ENCODE measurements around the gene ATP9A. TPM values are rescaled to one million over a fixed set of nuclear protein-coding genes. Genes with fewer than 3 reads are reported as not detected.

ATP9A gene
- polyA plus RNA-seq, 1 donor from 2014 or later: 56.1 TPM

DNA sequence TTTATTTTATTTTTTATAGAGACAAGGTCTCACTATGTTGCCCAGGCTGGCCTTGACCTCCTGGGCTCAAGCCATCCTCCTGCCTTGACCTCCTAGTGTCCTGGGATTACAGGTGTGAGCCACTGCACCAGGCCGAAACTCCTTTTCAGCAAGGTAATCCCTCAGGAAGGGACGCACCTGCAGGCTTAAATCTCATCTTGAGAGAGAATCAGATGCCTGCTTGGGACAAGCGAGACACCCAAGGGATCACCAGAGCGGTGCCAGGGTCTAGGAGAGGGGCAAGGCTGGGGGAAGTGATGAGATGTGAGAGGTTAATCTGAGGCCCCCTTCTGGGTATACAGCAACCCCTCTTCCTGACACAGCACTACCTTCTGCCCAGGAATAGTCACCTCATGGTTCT is 4.0 kb upstream of the ATP9A start:
- Histone ChIP-seq H3K9ac (ENCODE audit: low read length) (no peak overlapping the region), H3K27me3 (ENCODE audit: insufficient read depth, low read depth, low read length) (no peaks in the 10 kb centered on the region), H3K4me2 (ENCODE audit: low read length) (no peak overlapping the region), H3K4me3 (ENCODE audit: low read length) (no peak overlapping the region), H3K9me3 (ENCODE audit: low read length) (no peaks in the 10 kb centered on the region), H4K20me1 (ENCODE audit: insufficient read depth) (no peaks in the 10 kb centered on the region), H2AFZ (ENCODE audit: low read depth, low read length) (no peak overlapping the region), H3K9me2 (ENCODE audit: insufficient read depth, low read length) (no peaks in the 10 kb centered on the region), H3K36me3 (ENCODE audit: insufficient read depth, low read length) (no peaks in the 10 kb centered on the region), H3K79me2 (replicated peaks; ENCODE audit: insufficient read depth, low read length) (no peaks in the 10 kb centered on the region), H3F3A (ENCODE audit: insufficient read depth, low read length, poor library complexity, severe bottlenecking) (no peaks in the 10 kb centered on the region), H3K27ac (ENCODE audit: low read length) (no peak overlapping the region)
- TF ChIP-seq SMC3 (conservative IDR thresholded peaks at IDR 0.05; ENCODE audit: poor library complexity) (no peak), EP300 (conservative IDR thresholded peaks at IDR 0.05; ENCODE audit: poor library complexity, severe bottlenecking) (no peak), EZH2 (IDR thresholded peaks at IDR 0.05; ENCODE audit: borderline replicate concordance, insufficient read depth, low read length, poor library complexity, severe bottlenecking) (no peak), POLR2AphosphoS5 (IDR thresholded peaks at IDR 0.05) (no peak), TAF1 (IDR thresholded peaks at IDR 0.05; ENCODE audit: low read depth) (no peak)

DNA sequence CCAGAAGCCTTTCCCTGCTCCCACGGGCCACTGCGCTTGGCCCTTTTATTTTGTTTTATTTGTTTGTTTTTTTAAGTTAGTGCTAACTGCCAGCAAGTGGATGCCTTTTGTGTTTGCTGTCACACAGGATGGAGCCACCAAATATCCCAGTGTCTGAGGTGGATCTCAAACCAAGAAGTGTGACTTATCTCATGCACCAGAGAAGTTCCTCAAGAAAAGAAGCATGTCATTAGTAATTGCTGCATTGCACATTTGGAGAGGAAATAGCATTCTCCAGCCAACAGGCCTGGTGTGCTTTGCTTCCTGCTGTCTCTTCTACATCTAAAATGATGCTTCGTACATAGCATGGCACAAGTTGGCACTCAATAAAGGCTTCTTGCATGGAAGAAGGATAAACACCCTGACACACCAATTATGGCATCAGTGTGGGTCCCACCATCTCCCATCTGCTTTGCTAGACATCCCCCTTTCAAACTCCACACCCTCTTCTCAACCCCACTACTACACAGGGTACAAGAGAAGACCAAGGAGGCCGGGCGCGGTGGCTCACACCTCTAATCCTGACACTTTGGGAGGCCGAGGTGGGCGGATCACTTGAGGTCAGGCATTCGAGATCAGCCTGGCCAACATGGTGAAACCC is 1.9 kb upstream of the ATP9A start:
- H3F3A ChIP-seq (ENCODE audit: insufficient read depth, low read length, poor library complexity, severe bottlenecking): no peaks in the 10 kb centered on the region
- TF ChIP-seq EZH2 (IDR thresholded peaks at IDR 0.05; ENCODE audit: borderline replicate concordance, insufficient read depth, low read length, poor library complexity, severe bottlenecking) (no peak), EP300 (conservative IDR thresholded peaks at IDR 0.05; ENCODE audit: poor library complexity, severe bottlenecking) (no peak), RAD21 (conservative IDR thresholded peaks at IDR 0.05) (no peak), SMC3 (conservative IDR thresholded peaks at IDR 0.05; ENCODE audit: poor library complexity) (no peak), TAF1 (IDR thresholded peaks at IDR 0.05; ENCODE audit: low read depth) (no peak), POLR2AphosphoS5 (IDR thresholded peaks at IDR 0.05) (no peak), MXI1 (conservative IDR thresholded peaks at IDR 0.05; ENCODE audit: poor library complexity, severe bottlenecking) (no peak)
- TF ChIP-seq, protein P1, sequence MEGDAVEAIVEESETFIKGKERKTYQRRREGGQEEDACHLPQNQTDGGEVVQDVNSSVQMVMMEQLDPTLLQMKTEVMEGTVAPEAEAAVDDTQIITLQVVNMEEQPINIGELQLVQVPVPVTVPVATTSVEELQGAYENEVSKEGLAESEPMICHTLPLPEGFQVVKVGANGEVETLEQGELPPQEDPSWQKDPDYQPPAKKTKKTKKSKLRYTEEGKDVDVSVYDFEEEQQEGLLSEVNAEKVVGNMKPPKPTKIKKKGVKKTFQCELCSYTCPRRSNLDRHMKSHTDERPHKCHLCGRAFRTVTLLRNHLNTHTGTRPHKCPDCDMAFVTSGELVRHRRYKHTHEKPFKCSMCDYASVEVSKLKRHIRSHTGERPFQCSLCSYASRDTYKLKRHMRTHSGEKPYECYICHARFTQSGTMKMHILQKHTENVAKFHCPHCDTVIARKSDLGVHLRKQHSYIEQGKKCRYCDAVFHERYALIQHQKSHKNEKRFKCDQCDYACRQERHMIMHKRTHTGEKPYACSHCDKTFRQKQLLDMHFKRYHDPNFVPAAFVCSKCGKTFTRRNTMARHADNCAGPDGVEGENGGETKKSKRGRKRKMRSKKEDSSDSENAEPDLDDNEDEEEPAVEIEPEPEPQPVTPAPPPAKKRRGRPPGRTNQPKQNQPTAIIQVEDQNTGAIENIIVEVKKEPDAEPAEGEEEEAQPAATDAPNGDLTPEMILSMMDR (IDR thresholded peaks at IDR 0.05; ENCODE audit: poor library complexity, severe bottlenecking): no peak
- TF ChIP-seq, protein P2, sequence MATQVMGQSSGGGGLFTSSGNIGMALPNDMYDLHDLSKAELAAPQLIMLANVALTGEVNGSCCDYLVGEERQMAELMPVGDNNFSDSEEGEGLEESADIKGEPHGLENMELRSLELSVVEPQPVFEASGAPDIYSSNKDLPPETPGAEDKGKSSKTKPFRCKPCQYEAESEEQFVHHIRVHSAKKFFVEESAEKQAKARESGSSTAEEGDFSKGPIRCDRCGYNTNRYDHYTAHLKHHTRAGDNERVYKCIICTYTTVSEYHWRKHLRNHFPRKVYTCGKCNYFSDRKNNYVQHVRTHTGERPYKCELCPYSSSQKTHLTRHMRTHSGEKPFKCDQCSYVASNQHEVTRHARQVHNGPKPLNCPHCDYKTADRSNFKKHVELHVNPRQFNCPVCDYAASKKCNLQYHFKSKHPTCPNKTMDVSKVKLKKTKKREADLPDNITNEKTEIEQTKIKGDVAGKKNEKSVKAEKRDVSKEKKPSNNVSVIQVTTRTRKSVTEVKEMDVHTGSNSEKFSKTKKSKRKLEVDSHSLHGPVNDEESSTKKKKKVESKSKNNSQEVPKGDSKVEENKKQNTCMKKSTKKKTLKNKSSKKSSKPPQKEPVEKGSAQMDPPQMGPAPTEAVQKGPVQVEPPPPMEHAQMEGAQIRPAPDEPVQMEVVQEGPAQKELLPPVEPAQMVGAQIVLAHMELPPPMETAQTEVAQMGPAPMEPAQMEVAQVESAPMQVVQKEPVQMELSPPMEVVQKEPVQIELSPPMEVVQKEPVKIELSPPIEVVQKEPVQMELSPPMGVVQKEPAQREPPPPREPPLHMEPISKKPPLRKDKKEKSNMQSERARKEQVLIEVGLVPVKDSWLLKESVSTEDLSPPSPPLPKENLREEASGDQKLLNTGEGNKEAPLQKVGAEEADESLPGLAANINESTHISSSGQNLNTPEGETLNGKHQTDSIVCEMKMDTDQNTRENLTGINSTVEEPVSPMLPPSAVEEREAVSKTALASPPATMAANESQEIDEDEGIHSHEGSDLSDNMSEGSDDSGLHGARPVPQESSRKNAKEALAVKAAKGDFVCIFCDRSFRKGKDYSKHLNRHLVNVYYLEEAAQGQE (IDR thresholded peaks at IDR 0.05; ENCODE audit: borderline replicate concordance): no peak
- no peaks in the 10 kb centered on the region for H3K27me3 ChIP-seq (ENCODE audit: insufficient read depth, low read depth, low read length)
- no peaks in the 10 kb centered on the region for H3K36me3 ChIP-seq (ENCODE audit: insufficient read depth, low read length)
- H3K79me2 ChIP-seq (replicated peaks; ENCODE audit: insufficient read depth, low read length): peaks cover 8% of the 10 kb centered on the region
- H3K9ac ChIP-seq (ENCODE audit: low read length): no peak overlapping the region
- H3K27ac ChIP-seq (ENCODE audit: low read length): no peak overlapping the region
- no peaks in the 10 kb centered on the region for H4K20me1 ChIP-seq (ENCODE audit: insufficient read depth)
- no peak overlapping the region for H3K4me2 ChIP-seq (ENCODE audit: low read length)
- no peak overlapping the region for H2AFZ ChIP-seq (ENCODE audit: low read depth, low read length)
- H3K4me3 ChIP-seq (ENCODE audit: low read length): no peak overlapping the region
- H3K9me3 ChIP-seq (ENCODE audit: low read length): no peaks in the 10 kb centered on the region
- no peaks in the 10 kb centered on the region for H3K9me2 ChIP-seq (ENCODE audit: insufficient read depth, low read length)

All from neural cell (in vitro differentiated cells).